H9 (cell line): ENCODE results near the gene EPB41L4A. TPM values are rescaled to one million over a fixed set of nuclear protein-coding genes. Genes with fewer than 3 reads are reported as not detected.

ENCODE experiments used
- DNase-seq: peaks from one replicate; pipeline ENCODE4 v3.0.0-alpha.2; 2017
- H2AFZ ChIP-seq: one replicate; pipeline ENCODE4 v1.6.1; 2013; ENCODE audit warnings: mild to moderate bottlenecking, low read length, control low read depth, moderate library complexity
- H2AK5ac ChIP-seq: 2 replicates; pipeline ENCODE4 v1.6.1; 2013; ENCODE audit warnings: low read length, control low read depth, mixed read lengths; ENCODE audit not compliant: insufficient read length
- H2BK120ac ChIP-seq: one replicate; pipeline ENCODE4 v1.6.1; 2013; ENCODE audit warnings: low read depth, mild to moderate bottlenecking, low read length, control low read depth, inconsistent platforms; ENCODE audit not compliant: poor library complexity, severe bottlenecking
- H2BK12ac ChIP-seq: 2 replicates; pipeline ENCODE4 v1.6.1; 2013; ENCODE audit warnings: low read length, control low read depth, mixed read lengths, low read depth; ENCODE audit not compliant: insufficient read length
- H2BK15ac ChIP-seq: 2 replicates; pipeline ENCODE4 v1.6.1; 2013; ENCODE audit warnings: low read depth, low read length, control low read depth
- H2BK20ac ChIP-seq: one replicate; pipeline ENCODE4 v1.6.1; 2013; ENCODE audit warnings: low read depth, mild to moderate bottlenecking, low read length, control low read depth, inconsistent platforms; ENCODE audit not compliant: poor library complexity, severe bottlenecking
- H2BK5ac ChIP-seq: 2 replicates; pipeline ENCODE4 v1.6.1; 2013; ENCODE audit warnings: low read length, control low read depth, mixed read lengths; ENCODE audit not compliant: insufficient read length
- H3K14ac ChIP-seq: 2 replicates; pipeline ENCODE4 v1.6.1; 2013; ENCODE audit warnings: low read length, control low read depth; ENCODE audit not compliant: insufficient read depth
- H3K18ac ChIP-seq: 2 replicates; pipeline ENCODE4 v1.6.1; 2013; ENCODE audit warnings: low read depth, mild to moderate bottlenecking, mixed read lengths, low read length, control low read depth; ENCODE audit not compliant: insufficient read length
- H3K23ac ChIP-seq: 2 replicates; pipeline ENCODE4 v1.6.1; 2013; ENCODE audit warnings: low read length, control low read depth, mixed read lengths, low read depth; ENCODE audit not compliant: insufficient read length
- H3K23me2 ChIP-seq: 2 replicates; pipeline ENCODE4 v1.6.1; 2013; ENCODE audit warnings: low read depth, mild to moderate bottlenecking, mixed read lengths, low read length, control low read depth; ENCODE audit not compliant: insufficient read length, poor library complexity, severe bottlenecking
- H3K27ac ChIP-seq: 2 replicates; pipeline ENCODE4 v1.5.1; 2013; ENCODE audit warnings: low read length, control low read depth, mixed read lengths, low read depth; ENCODE audit not compliant: insufficient read length
- H3K27me3 ChIP-seq: 2 replicates; pipeline ENCODE4 v1.6.1; 2013; ENCODE audit warnings: low read length, control low read depth, inconsistent platforms; ENCODE audit not compliant: insufficient read depth
- H3K4ac ChIP-seq: 2 replicates; pipeline ENCODE4 v1.6.1; 2013; ENCODE audit warnings: low read depth, mild to moderate bottlenecking, control low read depth, inconsistent platforms, low read length, moderate library complexity
- H3K4me1 ChIP-seq: 2 replicates; pipeline ENCODE4 v1.6.1; 2013; ENCODE audit warnings: low read length, control low read depth, inconsistent platforms; ENCODE audit not compliant: insufficient read depth
- H3K4me2 ChIP-seq: 2 replicates; pipeline ENCODE4 v1.6.1; 2013; ENCODE audit warnings: low read length, control low read depth, mixed read lengths; ENCODE audit not compliant: insufficient read length, insufficient read depth
- H3K56ac ChIP-seq: 2 replicates; pipeline ENCODE4 v1.6.1; 2013; ENCODE audit warnings: low read depth, mild to moderate bottlenecking, mixed read lengths, low read length, control low read depth; ENCODE audit not compliant: insufficient read length
- H3K79me1 ChIP-seq: 2 replicates; pipeline ENCODE4 v1.6.1; 2013; ENCODE audit warnings: low read depth, mild to moderate bottlenecking, moderate library complexity, low read length, control low read depth, inconsistent platforms; ENCODE audit not compliant: insufficient read depth, poor library complexity, severe bottlenecking
- H3K79me2 ChIP-seq: 2 replicates; pipeline ENCODE4 v1.6.1; 2013; ENCODE audit warnings: low read length, control low read depth, inconsistent platforms; ENCODE audit not compliant: insufficient read depth
- H3K9ac ChIP-seq: 2 replicates; pipeline ENCODE4 v1.6.1; 2013; ENCODE audit warnings: low read length, control low read depth, mixed read lengths; ENCODE audit not compliant: insufficient read length; ENCODE audit errors: extremely low read depth
- H3K9me3 ChIP-seq: one replicate; pipeline ENCODE4 v1.6.1; 2013; ENCODE audit warnings: low read depth, low read length, inconsistent platforms; ENCODE audit not compliant: control insufficient read depth
- H3T11ph ChIP-seq: one replicate; pipeline ENCODE4 v1.6.1; 2013; ENCODE audit warnings: mild to moderate bottlenecking, low read length, control low read depth, inconsistent platforms
- H4K20me1 ChIP-seq: one replicate; pipeline ENCODE4 v1.6.1; 2013; ENCODE audit not compliant: control insufficient read depth, insufficient read length, insufficient read depth
- H4K5ac ChIP-seq: 2 replicates; pipeline ENCODE4 v1.6.1; 2013; ENCODE audit warnings: low read depth, mild to moderate bottlenecking, mixed read lengths, low read length, control low read depth; ENCODE audit not compliant: insufficient read length
- H4K8ac ChIP-seq: replicated peaks from 2 replicates; pipeline ENCODE4 v1.6.1; 2013; ENCODE audit warnings: low read length, control low read depth, mixed read lengths, low read depth; ENCODE audit not compliant: insufficient read length
- H4K91ac ChIP-seq: 2 replicates; pipeline ENCODE4 v1.6.1; 2013; ENCODE audit warnings: low read depth, mild to moderate bottlenecking, moderate library complexity, mixed read lengths, low read length, control low read depth; ENCODE audit not compliant: insufficient read length
- H3K27ac Mint-ChIP-seq, 3 experiments: 2 replicates in 2 of 3; 3 replicates in 1 of 3; pipeline ENCODE4 v1.8.0; 2020 to 2021; ENCODE audit warnings: mixed read lengths in 3 of 3, mild to moderate bottlenecking in 1 of 3, moderate library complexity in 1 of 3
- H3K27me3 Mint-ChIP-seq: 2 replicates; pipeline ENCODE4 v1.8.0; 2021; ENCODE audit warnings: low read depth, mild to moderate bottlenecking, moderate library complexity, mixed read lengths
- H3K36me3 Mint-ChIP-seq, 3 experiments: 2 replicates in 2 of 3; 3 replicates in 1 of 3; pipeline ENCODE4 v1.8.0; 2020 to 2021; ENCODE audit warnings: low read depth in 3 of 3, mixed read lengths in 3 of 3; ENCODE audit not compliant: insufficient read depth in 1 of 3
- H3K4me1 Mint-ChIP-seq, 2 experiments: 2 replicates each; pipeline ENCODE4 v1.8.0; 2020; ENCODE audit warnings: mixed read lengths in 2 of 2
- H3K4me3 Mint-ChIP-seq, 2 experiments: 2 replicates in 1 of 2; 3 replicates in 1 of 2; pipeline ENCODE4 v1.8.0; 2020 to 2021; ENCODE audit warnings: mild to moderate bottlenecking in 2 of 2, mixed read lengths in 2 of 2, moderate library complexity in 1 of 2
- H3K9me3 Mint-ChIP-seq, 2 experiments: 2 replicates in 1 of 2; 3 replicates in 1 of 2; pipeline ENCODE4 v1.8.0; 2020; ENCODE audit warnings: mild to moderate bottlenecking in 2 of 2, mixed read lengths in 2 of 2, moderate library complexity in 1 of 2
- WGBS: extraction: QIAGEN DNeasy Blood & Tissue Kit; methylation state at CpG from one replicate; pipeline ENCODE4 v1.1.7; 2013; ENCODE audit warnings: missing lambda C conversion rate, low lambda C conversion rate, mixed read lengths; ENCODE audit not compliant: insufficient read length; ENCODE audit errors: extremely low coverage; 5-methylcytosine and 5-hydroxymethylcytosine counted together
- total RNA-seq: library from RNA; stranded (reverse); gene quantifications from 2 replicates; pipeline ENCODE4 v1.2.1, GENCODE V29; 2021
- TF ChIP-seq, protein P1 (sequence below): fragments of 200-600 bp; sonication (generic); conservative IDR thresholded peaks from 3 replicates; pipeline ENCODE4 v1.8.0; 2021; ENCODE audit warnings: antibody characterized with exemption, mild to moderate bottlenecking

The EPB41L4A gene
- total RNA-seq, 1 experiment from 2014 or later = 4.9 TPM

DNA sequence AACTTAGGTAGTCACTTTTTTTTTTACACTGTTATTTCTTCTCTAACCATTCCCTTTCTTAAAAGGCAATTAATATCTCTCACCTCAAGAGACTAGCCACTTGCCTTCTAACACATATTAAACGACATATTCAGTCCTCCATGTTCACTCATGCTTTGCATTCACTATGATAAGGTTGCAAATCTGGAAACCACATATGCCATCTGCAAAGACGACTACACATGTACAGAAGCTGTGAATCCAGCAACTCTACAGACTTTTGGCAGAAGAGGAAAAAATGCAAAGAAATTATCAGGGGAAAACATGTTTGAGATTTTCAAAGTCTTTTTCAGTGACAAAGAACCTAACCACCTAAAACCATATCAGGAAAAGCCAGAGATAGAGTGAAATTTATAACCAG, 112.1 kb downstream of the EPB41L4A start:
- no peak overlapping the region for H4K91ac ChIP-seq
- H3K18ac ChIP-seq = no peak overlapping the region
- no peak overlapping the region for H4K5ac ChIP-seq
- no peaks in the 10 kb centered on the region for H3K36me3 Mint-ChIP-seq
- H3K9me3 Mint-ChIP-seq = no peaks in the 10 kb centered on the region
- no peak overlapping the region for H2AFZ ChIP-seq
- TF ChIP-seq, protein P1, sequence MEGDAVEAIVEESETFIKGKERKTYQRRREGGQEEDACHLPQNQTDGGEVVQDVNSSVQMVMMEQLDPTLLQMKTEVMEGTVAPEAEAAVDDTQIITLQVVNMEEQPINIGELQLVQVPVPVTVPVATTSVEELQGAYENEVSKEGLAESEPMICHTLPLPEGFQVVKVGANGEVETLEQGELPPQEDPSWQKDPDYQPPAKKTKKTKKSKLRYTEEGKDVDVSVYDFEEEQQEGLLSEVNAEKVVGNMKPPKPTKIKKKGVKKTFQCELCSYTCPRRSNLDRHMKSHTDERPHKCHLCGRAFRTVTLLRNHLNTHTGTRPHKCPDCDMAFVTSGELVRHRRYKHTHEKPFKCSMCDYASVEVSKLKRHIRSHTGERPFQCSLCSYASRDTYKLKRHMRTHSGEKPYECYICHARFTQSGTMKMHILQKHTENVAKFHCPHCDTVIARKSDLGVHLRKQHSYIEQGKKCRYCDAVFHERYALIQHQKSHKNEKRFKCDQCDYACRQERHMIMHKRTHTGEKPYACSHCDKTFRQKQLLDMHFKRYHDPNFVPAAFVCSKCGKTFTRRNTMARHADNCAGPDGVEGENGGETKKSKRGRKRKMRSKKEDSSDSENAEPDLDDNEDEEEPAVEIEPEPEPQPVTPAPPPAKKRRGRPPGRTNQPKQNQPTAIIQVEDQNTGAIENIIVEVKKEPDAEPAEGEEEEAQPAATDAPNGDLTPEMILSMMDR = no peak
- H2BK12ac ChIP-seq = no peak overlapping the region
- DNase-seq = no peak
- no peak overlapping the region for H2BK15ac ChIP-seq
- no peak overlapping the region for H2AK5ac ChIP-seq
- no peak overlapping the region for H4K8ac ChIP-seq
- H3K79me2 ChIP-seq = no peaks in the 10 kb centered on the region
- H3T11ph ChIP-seq = no peak overlapping the region
- H3K9me3 ChIP-seq = no peaks in the 10 kb centered on the region
- H3K4me1 ChIP-seq = peaks cover 4% of the 10 kb centered on the region; the same call in 1 of the 2 replicates
- H3K4me3 Mint-ChIP-seq = no peak overlapping the region
- H3K27me3 ChIP-seq = no peaks in the 10 kb centered on the region
- no peak overlapping the region for H2BK120ac ChIP-seq
- H3K56ac ChIP-seq = no peak overlapping the region
- no peaks in the 10 kb centered on the region for H3K23me2 ChIP-seq
- no peak overlapping the region for H3K14ac ChIP-seq
- H4K20me1 ChIP-seq = no peaks in the 10 kb centered on the region
- no peak overlapping the region for H3K23ac ChIP-seq
- H3K27ac ChIP-seq = no peak overlapping the region
- no peak overlapping the region for H3K4me2 ChIP-seq
- H3K9ac ChIP-seq = no peak overlapping the region
- H3K27me3 Mint-ChIP-seq = no peaks in the 10 kb centered on the region
- WGBS = no CpG with 5 or more reads among the region's 2 CpGs
- H3K27ac Mint-ChIP-seq = no peak overlapping the region
- H3K79me1 ChIP-seq = no peaks in the 10 kb centered on the region
- H2BK5ac ChIP-seq = no peak overlapping the region
- no peak overlapping the region for H2BK20ac ChIP-seq
- H3K4me1 Mint-ChIP-seq = peaks cover 2 to 5% of the 10 kb centered on the region in 2 experiments; a peak in 1 of 4 replicates
- no peak overlapping the region for H3K4ac ChIP-seq
